H1 (cell line): ENCODE data around the gene ZNF562. TPM values are rescaled to one million over a fixed set of nuclear protein-coding genes. Genes with fewer than 3 reads are reported as not detected.

Experiments used
- CTCF ChIA-PET: fragments of 300-600 bp; sonication (Branson Sonifier 250); formaldehyde crosslinking; loops from one replicate; lab custom pipeline; 2021; ENCODE audit not compliant: partially characterized antibody; lab: Charles Lee
- POLR2A ChIA-PET: fragments of 300-600 bp; sonication (Branson Sonifier 250); formaldehyde crosslinking; loops from one replicate; lab custom pipeline; 2021; ENCODE audit warnings: inconsistent platforms; ENCODE audit not compliant: partially characterized antibody; lab: Charles Lee
- DNase-seq, 2 experiments: peaks; one replicate each; pipeline versions ENCODE4 v3.0.0 to v3.0.0-alpha.2; 2010 to 2022; ENCODE audit warnings: low spot score in 2 of 2, low read depth in 1 of 2, mixed read lengths in 1 of 2
- FAIRE-seq: peaks from 2 replicates; lab custom pipeline; 2011; peaks lifted over from hg19 to GRCh38; lab: Jason Lieb, UNC
- H2AFZ ChIP-seq: 2 replicates; pipeline ENCODE4 v1.8.1; 2012; ENCODE audit warnings: low read length, inconsistent platforms
- H2AK5ac ChIP-seq: 2 replicates; pipeline ENCODE4 v1.6.1; 2013; ENCODE audit warnings: low read depth, low read length
- H2BK120ac ChIP-seq: replicated peaks from 2 replicates; pipeline ENCODE3; 2013; ENCODE audit warnings: low read depth, low read length, inconsistent platforms
- H2BK12ac ChIP-seq: 2 replicates; pipeline ENCODE4 v1.6.1; 2013; ENCODE audit warnings: low read depth, low read length
- H2BK15ac ChIP-seq: 2 replicates; pipeline ENCODE4 v1.6.1; 2013; ENCODE audit warnings: low read length
- H2BK20ac ChIP-seq: 2 replicates; pipeline ENCODE4 v1.6.1; 2013; ENCODE audit warnings: low read length
- H2BK5ac ChIP-seq: 2 replicates; pipeline ENCODE4 v1.6.1; 2013; ENCODE audit warnings: low read depth, low read length
- H3K14ac ChIP-seq: 2 replicates; pipeline ENCODE4 v1.6.1; 2013; ENCODE audit warnings: inconsistent platforms; ENCODE audit not compliant: insufficient read length
- H3K18ac ChIP-seq: 2 replicates; pipeline ENCODE4 v1.6.1; 2013; ENCODE audit warnings: low read length; ENCODE audit errors: extremely low read depth
- H3K23ac ChIP-seq: 2 replicates; pipeline ENCODE4 v1.6.1; 2013; ENCODE audit warnings: inconsistent platforms; ENCODE audit not compliant: insufficient read length
- H3K23me2 ChIP-seq: 2 replicates; pipeline ENCODE4 v1.6.1; 2013; ENCODE audit warnings: low read depth, low read length
- H3K27ac ChIP-seq: 2 replicates; pipeline ENCODE4 v1.6.1; 2011; ENCODE audit warnings: low read depth, low read length, inconsistent platforms
- H3K27me3 ChIP-seq, 4 experiments: replicated peaks in 1 of 4; 1 replicate in 1 of 4; 2 replicates in 3 of 4; pipeline versions ENCODE4 v1.6.1 to v1.8.1; 2011 to 2013; ENCODE audit warnings: low read length in 3 of 4, mild to moderate bottlenecking in 3 of 4, inconsistent platforms in 2 of 4, mixed read lengths in 2 of 4, moderate library complexity in 1 of 4; ENCODE audit not compliant: control insufficient read depth in 3 of 4, insufficient read depth in 3 of 4; ENCODE audit errors: extremely low read depth in 1 of 4
- H3K36me3 ChIP-seq, 4 experiments: 2 replicates each; pipeline versions ENCODE4 v1.6.1 to v1.8.1; 2011 to 2013; ENCODE audit warnings: mild to moderate bottlenecking in 4 of 4, low read length in 3 of 4, moderate library complexity in 2 of 4, control low read depth in 1 of 4, inconsistent platforms in 1 of 4; ENCODE audit not compliant: insufficient read depth in 4 of 4, control insufficient read depth in 2 of 4
- H3K4ac ChIP-seq: replicated peaks from 2 replicates; pipeline ENCODE3; 2013; ENCODE audit warnings: low read length, low read depth, mixed read lengths, inconsistent platforms; ENCODE audit not compliant: insufficient read length
- H3K4me1 ChIP-seq, 4 experiments: replicated peaks in 1 of 4; 1 replicate in 1 of 4; 2 replicates in 3 of 4; pipeline versions ENCODE4 v1.6.1 to v1.8.1; 2011 to 2013; ENCODE audit warnings: low read length in 3 of 4, inconsistent platforms in 2 of 4, mixed read lengths in 1 of 4; ENCODE audit not compliant: insufficient read depth in 4 of 4, control insufficient read depth in 3 of 4
- H3K4me2 ChIP-seq, 2 experiments: 2 replicates each; pipeline versions ENCODE4 v1.6.1 to v1.8.1; 2011 to 2013; ENCODE audit warnings: low read depth in 2 of 2, low read length in 2 of 2, control low read depth in 1 of 2, inconsistent platforms in 1 of 2, mild to moderate bottlenecking in 1 of 2; ENCODE audit not compliant: insufficient read depth in 1 of 2
- H3K4me3 ChIP-seq, 4 experiments: fragments of 200-600, 300-600 bp in 1 of 4; sonication (generic), shearing (Covaris generic), sonication (Bioruptor Twin) in 1 of 4; 2 replicates each; pipeline versions ENCODE4 v1.5.1 to v1.8.1; 2011 to 2016; ENCODE audit warnings: low read length in 4 of 4, low read depth in 3 of 4, control low read depth in 2 of 4, inconsistent platforms in 2 of 4, mild to moderate bottlenecking in 2 of 4, mixed read lengths in 1 of 4, moderate library complexity in 1 of 4; ENCODE audit not compliant: insufficient read depth in 2 of 4; ENCODE audit errors: extremely low read depth in 1 of 4
- H3K56ac ChIP-seq: replicated peaks from 2 replicates; pipeline ENCODE3; 2013; ENCODE audit warnings: low read depth, mild to moderate bottlenecking, mixed read lengths, low read length, inconsistent platforms; ENCODE audit not compliant: insufficient read length
- H3K79me1 ChIP-seq: 2 replicates; pipeline ENCODE4 v1.6.1; 2013; ENCODE audit warnings: low read depth, low read length, control low read depth
- H3K79me2 ChIP-seq, 2 experiments: 2 replicates each; pipeline versions ENCODE4 v1.6.1 to v1.8.1; 2012 to 2013; ENCODE audit warnings: low read length in 2 of 2, mild to moderate bottlenecking in 2 of 2, inconsistent platforms in 1 of 2; ENCODE audit not compliant: insufficient read depth in 2 of 2, control insufficient read depth in 1 of 2
- H3K9ac ChIP-seq, 4 experiments: replicated peaks in 1 of 4; 1 replicate in 1 of 4; 2 replicates in 3 of 4; pipeline versions ENCODE4 v1.6.1 to v1.8.1; 2011 to 2013; ENCODE audit warnings: low read depth in 3 of 4, low read length in 3 of 4, control low read depth in 2 of 4, mild to moderate bottlenecking in 2 of 4, moderate library complexity in 2 of 4, inconsistent platforms in 1 of 4; ENCODE audit errors: extremely low read depth in 1 of 4
- H3K9me3 ChIP-seq, 2 experiments: 2 replicates each; pipeline versions ENCODE4 v1.6.1 to v1.8.1; 2012 to 2013; ENCODE audit warnings: mild to moderate bottlenecking in 2 of 2, moderate library complexity in 2 of 2, control low read depth in 1 of 2, inconsistent platforms in 1 of 2, low read depth in 1 of 2, low read length in 1 of 2, mixed read lengths in 1 of 2; ENCODE audit not compliant: insufficient read depth in 2 of 2
- H4K20me1 ChIP-seq, 2 experiments: replicated peaks in 1 of 2; 2 replicates each; pipeline versions ENCODE3 to v1.8.1; 2011 to 2013; ENCODE audit warnings: inconsistent platforms in 2 of 2, low read length in 2 of 2, mild to moderate bottlenecking in 1 of 2; ENCODE audit not compliant: insufficient read depth in 2 of 2, control insufficient read depth in 1 of 2
- H4K5ac ChIP-seq: 2 replicates; pipeline ENCODE4 v1.6.1; 2013; ENCODE audit warnings: low read length, low read depth, mixed read lengths, inconsistent platforms; ENCODE audit not compliant: insufficient read length
- H4K8ac ChIP-seq: 2 replicates; pipeline ENCODE4 v1.8.0; 2013; ENCODE audit warnings: mild to moderate bottlenecking, moderate library complexity, low read length, inconsistent platforms; ENCODE audit not compliant: insufficient read depth; ENCODE audit errors: extremely low read depth
- H4K91ac ChIP-seq: replicated peaks from 2 replicates; pipeline ENCODE3; 2013; ENCODE audit warnings: low read length, mixed read lengths, inconsistent platforms; ENCODE audit not compliant: insufficient read length
- EP300 ChIP-seq, 2 experiments: IDR thresholded peaks; 1 replicate in 1 of 2; 2 replicates in 1 of 2; pipeline ENCODE4 v1.6.1; 2011 to 2012; ENCODE audit warnings: low read depth in 2 of 2, low read length in 2 of 2, mild to moderate bottlenecking in 2 of 2, borderline replicate concordance in 1 of 2, inconsistent platforms in 1 of 2, moderate library complexity in 1 of 2
- EZH2 ChIP-seq: fragments of 200-600 bp; sonication (generic); IDR thresholded peaks from 2 replicates; pipeline ENCODE4 v1.7.1; 2012; ENCODE audit warnings: low read depth, mild to moderate bottlenecking, moderate library complexity, low read length, inconsistent platforms; ENCODE audit not compliant: severe bottlenecking
- FOSL1 ChIP-seq: IDR thresholded peaks from 2 replicates; pipeline ENCODE4 v1.6.1; 2011; ENCODE audit warnings: mild to moderate bottlenecking, low read depth, low read length, moderate library complexity; ENCODE audit not compliant: insufficient read depth
- MAX ChIP-seq: IDR thresholded peaks from 2 replicates; pipeline ENCODE4 v1.6.1; 2012; ENCODE audit warnings: inconsistent platforms
- POLR2AphosphoS5 ChIP-seq: IDR thresholded peaks from 2 replicates; pipeline ENCODE4 v1.6.1; 2011; ENCODE audit warnings: low read depth, low read length
- RAD21 ChIP-seq, 2 experiments: IDR thresholded peaks in 1 of 2; conservative IDR thresholded peaks in 1 of 2; 2 replicates each; pipeline ENCODE4 v1.6.1; 2011; ENCODE audit warnings: low read depth in 2 of 2, low read length in 2 of 2, improper control_type of control experiment in 1 of 2, inconsistent platforms in 1 of 2, mild to moderate bottlenecking in 1 of 2, moderate library complexity in 1 of 2
- SP1 ChIP-seq: IDR thresholded peaks from 2 replicates; pipeline ENCODE4 v1.6.1; 2011; ENCODE audit warnings: low read depth, low read length
- TAF1 ChIP-seq: IDR thresholded peaks from 2 replicates; pipeline ENCODE4 v1.6.1; 2011; ENCODE audit warnings: mild to moderate bottlenecking, low read depth, low read length
- YY1 ChIP-seq: IDR thresholded peaks from 2 replicates; pipeline ENCODE4 v1.6.1; 2011; ENCODE audit warnings: low read depth, mild to moderate bottlenecking, low read length
- WGBS, 2 experiments: shearing (Covaris generic) in 1 of 2; methylation state at CpG; one replicate each; pipeline versions ENCODE4 v1.1.6 to v1.1.7; 2013 to 2015; ENCODE audit warnings: low lambda C conversion rate in 2 of 2, mixed read lengths in 2 of 2, inconsistent platforms in 1 of 2, low coverage in 1 of 2, missing lambda C conversion rate in 1 of 2; ENCODE audit not compliant: insufficient replicate concordance in 2 of 2, insufficient coverage in 1 of 2, insufficient read length in 1 of 2; ENCODE audit errors: extremely low coverage in 1 of 2, missing lambda C conversion rate in 1 of 2; 5-methylcytosine and 5-hydroxymethylcytosine counted together
- polyA plus RNA-seq, 7 experiments: library from polyadenylated mRNA; depleted of rRNA in 3 of 7; stranded (reverse) in 5 of 7; unstranded in 2 of 7; fragments of >200 nt in 5 of 7; fragments of 200-250 nt in 2 of 7; gene quantifications; 1 replicate in 5 of 7; 2 replicates in 1 of 7; 4 replicates in 1 of 7; pipeline versions ENCODE4 v1.2.1 to v1.2.3, GENCODE V29; 2011 to 2013; ENCODE audit warnings: missing spikeins in 2 of 7, mixed read lengths in 2 of 7
- total RNA-seq: library from RNA; stranded (reverse); fragmentation: NEBNext Ultra II Directional; extraction: Animal tissue kit (Norgen Biotek cat#: 25700); gene quantifications from 2 replicates; pipeline ENCODE4 v1.2.1, GENCODE V29; 2021

ZNF562 gene
- total and polyA plus RNA-seq, 2 of the 8 experiments (the other 6 are each of a cell fraction or from before 2014, with no cell fraction given): 0.12 to 2.5 TPM

DNA sequence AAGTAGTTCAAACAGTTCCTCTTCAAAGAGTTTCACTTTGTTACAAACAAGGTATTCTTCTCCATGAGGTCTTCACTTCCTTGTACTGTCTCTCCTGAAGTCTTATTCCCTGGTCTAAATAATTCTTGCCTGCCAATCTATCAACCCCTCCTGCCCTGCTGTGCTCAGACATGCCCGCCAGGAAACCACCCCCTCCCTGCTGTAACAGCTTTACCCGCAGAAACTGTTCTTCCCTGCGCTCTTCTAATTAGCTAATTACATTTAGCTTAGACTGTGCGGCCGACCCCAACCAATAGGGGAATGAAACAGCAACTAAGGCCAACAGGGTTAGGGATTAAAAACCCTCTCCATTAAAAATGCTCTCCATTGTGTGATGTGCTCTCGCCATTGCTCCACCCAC, 47.0 kb upstream of the ZNF562 start:
- Histone ChIP-seq H3K4ac (no peak overlapping the region), H4K5ac (no peak overlapping the region), H3K23me2 (no peaks in the 10 kb centered on the region), H2BK12ac (no peak overlapping the region), H3K18ac (no peak overlapping the region), H3K9me3 (peaks cover 5 to 15% of the 10 kb centered on the region in 2 experiments; a peak in 3 of 4 replicates), H3K79me2 (no peaks in the 10 kb centered on the region), H2AK5ac (no peak overlapping the region), H3K9ac (no peak overlapping the region), H2BK15ac (no peak overlapping the region), H2AFZ (peak overlapping the region; percentile 63), H2BK5ac (no peak overlapping the region), H4K20me1 (no peaks in the 10 kb centered on the region), H2BK120ac (no peak overlapping the region), H3K4me3 (no peak overlapping the region), H3K36me3 (no peaks in the 10 kb centered on the region), H2BK20ac (no peak overlapping the region), H4K91ac (no peak overlapping the region), H3K27ac (no peak overlapping the region), H3K14ac (no peak overlapping the region), H3K79me1 (no peaks in the 10 kb centered on the region), H3K56ac (no peak overlapping the region), H3K4me2 (no peak overlapping the region), H4K8ac (no peak overlapping the region), H3K27me3 (no peaks in the 10 kb centered on the region), H3K4me1 (peaks cover 0 to 6% (median 3%) of the 10 kb centered on the region in 4 experiments; a peak in 4 of 7 replicates), H3K23ac (no peak overlapping the region)
- CTCF ChIA-PET: interaction anchor here (1.3 kb wide), 1 partner anchor 135 kb away, joined by 3 read pairs; no protein-coding TSS in a partner anchor
- POLR2A ChIA-PET: interaction anchor here (0.6 to 1.3 kb wide), 3 partner anchors 21 to 115 kb away, joined by 3 to 4 read pairs (median 3); no protein-coding TSS in a partner anchor
- FAIRE-seq: no peak
- DNase-seq: no peak
- WGBS, 2 experiments: 71% methylated on average over 6 of the region's 6 CpGs; no CpG with 5 or more reads in 1 of the 2 experiments
- TF ChIP-seq YY1 (no peak), EZH2 (no peak), TAF1 (no peak), EP300 (IDR thresholded peaks at IDR 0.05; ENCODE audit: borderline replicate concordance in 1 of 2, low read depth in 2 of 2, low read length in 2 of 2) (no peak), FOSL1 (no peak), SP1 (no peak), RAD21 (IDR thresholded peaks at IDR 0.05 in 1 of 2, conservative IDR thresholded peaks at IDR 0.05 in 1 of 2; ENCODE audit: low read depth in 2 of 2, low read length in 2 of 2) (no peak), MAX (no peak), POLR2AphosphoS5 (no peak)
